Heart left ventricle (tissue), 13 donors: ENCODE results near the gene SLC45A3.

Source experiments
- POLR2A ChIP-seq, 2 donors: fragments of 450-650 bp; IDR thresholded peaks; one replicate each; pipeline ENCODE4 v1.6.1; 2017; ENCODE audit warnings: antibody characterized with exemption in 2 of 2, mild to moderate bottlenecking in 2 of 2, moderate library complexity in 2 of 2
- TF ChIP-seq, protein P1 (sequence below), 12 donors: fragments of 200-600 bp; sonication (generic) in 4 of 12; IDR thresholded peaks; one replicate each; pipeline versions ENCODE4 v1.5.0 to v1.8.0; 2018 to 2022; ENCODE audit warnings: antibody characterized with exemption in 12 of 12, mild to moderate bottlenecking in 5 of 12
- donor health status: ischemic (EF 13 %, LVEDD 7.1; RV severe dilation, severe dysfunction).
- donor health status: DM: no; HTN: yes; CAD: no.
- donor health status: DM: no; HTN: no; CAD: no.
- donor health status: ischemic (EF 25% LVEDD 6.9; RV normal size, moderate dysfunction).
- donor health status: ischemic (EF 25% LVEDD 5.7; RV mildly dilated, moderate dysfunction).
- donor health status: ischemic (EF 35%, LVEDD 5.7; RV mildly dilated, moderate dysfunction).
- donor health status: nonischemic (EF 11% LVEDD 7.7; RV severe dilation, severe dysfunction).
- donor health status: DM: yes; HTN: yes; CAD: no.
- donor health status: PGD.
- donor health status: ischemic (EF 29% LVEDD 5.4; RV normal size, mild dysfunction).
- donor health status: nonischemic (EF 23%, LVEDD 6.1; RV moderate dilation, normal function).

GRCh38 chr1:205658943-205659581 is 21.2 kb downstream of the SLC45A3 start:
- TF ChIP-seq, protein P1, sequence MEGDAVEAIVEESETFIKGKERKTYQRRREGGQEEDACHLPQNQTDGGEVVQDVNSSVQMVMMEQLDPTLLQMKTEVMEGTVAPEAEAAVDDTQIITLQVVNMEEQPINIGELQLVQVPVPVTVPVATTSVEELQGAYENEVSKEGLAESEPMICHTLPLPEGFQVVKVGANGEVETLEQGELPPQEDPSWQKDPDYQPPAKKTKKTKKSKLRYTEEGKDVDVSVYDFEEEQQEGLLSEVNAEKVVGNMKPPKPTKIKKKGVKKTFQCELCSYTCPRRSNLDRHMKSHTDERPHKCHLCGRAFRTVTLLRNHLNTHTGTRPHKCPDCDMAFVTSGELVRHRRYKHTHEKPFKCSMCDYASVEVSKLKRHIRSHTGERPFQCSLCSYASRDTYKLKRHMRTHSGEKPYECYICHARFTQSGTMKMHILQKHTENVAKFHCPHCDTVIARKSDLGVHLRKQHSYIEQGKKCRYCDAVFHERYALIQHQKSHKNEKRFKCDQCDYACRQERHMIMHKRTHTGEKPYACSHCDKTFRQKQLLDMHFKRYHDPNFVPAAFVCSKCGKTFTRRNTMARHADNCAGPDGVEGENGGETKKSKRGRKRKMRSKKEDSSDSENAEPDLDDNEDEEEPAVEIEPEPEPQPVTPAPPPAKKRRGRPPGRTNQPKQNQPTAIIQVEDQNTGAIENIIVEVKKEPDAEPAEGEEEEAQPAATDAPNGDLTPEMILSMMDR (IDR thresholded peaks at IDR 0.05), result peak; percentile 77 to 91 (median 85)
- TF ChIP-seq POLR2A (IDR thresholded peaks at IDR 0.05), result no peak
